Skin epidermis (tissue), 12 donors: ENCODE results near the gene EML6.

Experiments used
- H3K27ac ChIP-seq, 21 experiments: fragments of 200-600 bp; sonication (generic) in 11 of 21; one replicate each; pipeline ENCODE4 v1.5.0; 2020; ENCODE audit warnings: mild to moderate bottlenecking in 3 of 21, inconsistent platforms in 2 of 21, moderate library complexity in 2 of 21
- H3K4me3 ChIP-seq, 7 experiments: fragments of 200-600 bp; sonication (generic) in 2 of 7; one replicate each; pipeline ENCODE4 v1.5.0; 2020; ENCODE audit warnings: inconsistent platforms in 2 of 7, mild to moderate bottlenecking in 2 of 7, moderate library complexity in 1 of 7

EML6 gene

DNA sequence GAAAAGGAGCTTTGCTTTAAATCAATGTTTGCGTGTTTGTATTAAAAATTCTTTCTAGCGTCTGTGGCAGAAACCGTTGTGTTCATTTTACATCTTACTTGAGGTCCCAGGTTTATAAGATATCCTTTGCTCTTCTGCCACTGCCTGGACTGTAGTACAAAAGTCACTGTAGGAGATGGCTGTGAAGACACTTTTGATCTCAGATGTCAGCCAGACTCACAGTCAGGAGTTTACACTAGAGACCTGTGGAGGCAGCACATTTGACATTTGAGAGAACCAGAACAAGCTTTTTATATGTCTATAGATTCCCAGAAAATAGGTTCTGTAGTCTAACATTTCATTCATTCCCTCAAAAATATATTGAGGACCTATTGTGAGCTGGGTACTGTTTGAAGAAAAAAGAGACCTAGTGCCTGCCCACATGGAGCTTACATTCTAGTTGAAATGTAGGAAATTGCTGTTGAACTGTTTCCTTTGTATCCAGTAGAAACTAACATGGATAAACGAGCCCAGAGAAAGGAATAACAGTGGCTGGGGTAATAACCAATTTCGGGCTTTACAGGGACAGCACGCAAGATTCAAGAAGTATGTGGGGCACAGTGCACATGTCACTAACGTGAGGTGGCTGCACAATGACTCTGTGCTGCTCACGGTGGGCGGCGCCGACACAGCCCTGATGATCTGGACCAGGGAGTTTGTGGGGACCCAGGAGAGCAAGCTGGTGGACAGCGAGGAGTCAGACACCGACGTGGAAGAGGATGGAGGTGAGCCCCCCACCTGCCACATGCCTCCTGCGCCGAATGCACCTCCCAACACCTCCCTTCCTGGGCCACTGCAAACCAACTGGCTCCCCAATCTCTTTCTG is 204.5 kb downstream of the EML6 start:
- Histone ChIP-seq H3K27ac (no peak overlapping the region), H3K4me3 (no peak overlapping the region)

DNA sequence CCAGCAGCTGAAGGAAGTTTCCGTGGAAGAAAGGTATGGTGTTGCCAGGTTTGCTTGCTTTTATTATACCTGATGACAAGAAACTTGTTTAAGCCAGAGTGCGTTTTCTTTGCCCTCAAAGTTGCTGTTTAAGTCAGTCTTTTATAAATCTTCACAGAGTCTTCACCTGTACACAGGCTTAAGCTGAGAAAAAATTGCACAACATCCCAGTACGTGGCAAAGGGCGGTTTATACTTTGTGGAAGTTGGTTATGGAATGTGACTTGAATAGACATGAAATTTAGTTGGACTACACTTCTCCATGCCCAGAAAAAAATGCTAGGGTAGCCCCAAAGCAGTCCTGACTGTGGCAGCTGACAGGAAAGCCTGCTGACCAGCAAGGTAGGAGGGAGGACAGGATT is 205.3 kb downstream of the EML6 start:
- no peak overlapping the region for H3K27ac ChIP-seq
- H3K4me3 ChIP-seq, result no peak overlapping the region

GRCh38 chr2:54931473-54931872 is 208.0 kb downstream of the EML6 start:
- no peak overlapping the region for H3K4me3 ChIP-seq
- H3K27ac ChIP-seq, result no peak overlapping the region

- Histone ChIP-seq H3K27ac (no peak overlapping the region), H3K4me3 (no peak overlapping the region)
These were observed 211.9 kb downstream of the EML6 start for GRCh38 chr2:54935389-54935788.

- Histone ChIP-seq H3K4me3 (no peak overlapping the region), H3K27ac (no peak overlapping the region)
These were observed 213.3 kb downstream of the EML6 start for GRCh38 chr2:54936766-54937165.

DNA sequence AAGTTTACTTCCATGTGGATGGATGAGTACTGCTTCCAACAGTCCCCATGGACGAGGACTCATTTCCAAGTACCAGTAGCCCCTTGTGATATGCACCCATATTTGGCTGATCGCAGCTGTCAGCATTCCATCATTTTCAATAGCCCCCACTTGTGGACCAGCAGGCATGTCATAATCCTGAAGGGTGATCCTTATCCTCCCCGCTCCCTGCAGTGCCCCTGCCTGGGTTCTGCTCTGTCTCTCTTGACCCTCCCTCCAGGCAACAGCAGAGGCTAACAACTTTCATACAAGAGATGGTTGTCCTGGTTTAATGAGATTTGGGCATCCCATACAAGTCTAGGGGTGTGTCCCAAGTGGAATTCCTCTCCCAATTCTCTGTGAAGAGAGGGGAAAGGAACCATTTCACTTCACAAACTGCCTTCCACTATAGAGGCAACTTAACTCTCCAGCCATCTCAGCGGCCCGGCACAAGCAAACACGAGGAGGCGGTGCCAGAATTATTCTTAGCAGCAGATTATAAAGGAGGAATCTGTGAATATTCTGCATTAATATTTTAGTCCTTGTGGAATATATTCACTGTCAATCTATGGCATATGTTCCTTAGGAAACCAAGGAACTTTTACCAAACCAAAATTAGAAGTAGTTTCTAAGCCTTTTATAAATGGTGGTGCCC is 216.1 kb downstream of the EML6 start:
- H3K27ac ChIP-seq, result no peak overlapping the region

GRCh38 chr2:54940723-54941122 is 217.3 kb downstream of the EML6 start:
- Histone ChIP-seq H3K4me3 (no peak overlapping the region), H3K27ac (no peak overlapping the region)

More for the DNA sequence above, 216.1 kb downstream of the EML6 start:
- H3K4me3 ChIP-seq, result no peak overlapping the region

GRCh38 chr2:54941248-54941984 is 218.0 kb downstream of the EML6 start:
- Histone ChIP-seq H3K27ac (no peak overlapping the region), H3K4me3 (no peak overlapping the region)

GRCh38 chr2:54942373-54942772 is 218.9 kb downstream of the EML6 start:
- Histone ChIP-seq H3K4me3 (no peak overlapping the region), H3K27ac (peak overlapping the region in 1 of 21 experiments; percentile 12)

GRCh38 chr2:54944724-54945326 is 221.4 kb downstream of the EML6 start:
- H3K27ac ChIP-seq, result peak overlapping the region in 9 of 21 experiments; percentile 75 to 78 (median 76)
- no peak overlapping the region for H3K4me3 ChIP-seq

DNA sequence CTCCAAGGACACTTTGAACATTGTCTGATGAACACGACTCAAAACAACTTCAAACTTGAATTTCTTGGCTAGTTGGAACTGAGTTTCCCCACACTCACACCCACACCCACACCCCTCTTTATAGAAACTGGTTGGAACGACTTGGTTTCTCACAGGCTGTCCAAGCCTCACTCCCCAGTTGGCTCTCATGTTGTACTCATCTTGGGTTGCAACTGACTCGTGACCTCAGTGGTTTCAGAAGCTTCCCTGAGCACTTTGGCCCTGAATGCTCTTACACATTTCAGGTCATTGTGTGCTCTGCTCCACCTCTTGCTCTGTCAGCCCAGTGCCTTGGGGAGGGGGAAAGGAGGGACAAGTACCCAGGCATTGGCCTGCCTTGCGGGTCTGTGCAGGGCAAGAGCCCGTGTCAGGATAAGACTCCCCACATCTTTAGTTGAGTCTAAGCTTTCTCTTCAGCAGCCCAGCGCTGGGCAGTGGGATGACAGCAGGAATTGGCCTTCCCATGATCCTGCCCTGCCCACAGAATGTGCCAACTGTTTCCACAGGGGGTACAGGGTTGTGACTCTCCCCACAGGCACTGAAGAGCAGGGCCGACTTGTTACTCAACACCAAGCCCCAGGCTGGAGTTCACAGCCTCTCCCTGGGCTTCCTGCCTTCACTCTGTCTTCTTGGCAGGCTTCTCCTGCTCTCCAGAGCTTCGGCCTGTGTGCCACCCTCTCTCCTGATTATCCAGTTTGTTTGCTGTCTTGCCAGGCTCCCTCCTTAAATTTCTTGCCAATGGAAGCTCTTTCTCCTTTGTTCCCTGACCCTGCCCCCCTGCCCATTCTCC is 222.1 kb downstream of the EML6 start:
- Histone ChIP-seq H3K4me3 (no peak overlapping the region), H3K27ac (peak overlapping the region in 19 of 21 experiments; percentile 43 to 87 (median 76))

DNA sequence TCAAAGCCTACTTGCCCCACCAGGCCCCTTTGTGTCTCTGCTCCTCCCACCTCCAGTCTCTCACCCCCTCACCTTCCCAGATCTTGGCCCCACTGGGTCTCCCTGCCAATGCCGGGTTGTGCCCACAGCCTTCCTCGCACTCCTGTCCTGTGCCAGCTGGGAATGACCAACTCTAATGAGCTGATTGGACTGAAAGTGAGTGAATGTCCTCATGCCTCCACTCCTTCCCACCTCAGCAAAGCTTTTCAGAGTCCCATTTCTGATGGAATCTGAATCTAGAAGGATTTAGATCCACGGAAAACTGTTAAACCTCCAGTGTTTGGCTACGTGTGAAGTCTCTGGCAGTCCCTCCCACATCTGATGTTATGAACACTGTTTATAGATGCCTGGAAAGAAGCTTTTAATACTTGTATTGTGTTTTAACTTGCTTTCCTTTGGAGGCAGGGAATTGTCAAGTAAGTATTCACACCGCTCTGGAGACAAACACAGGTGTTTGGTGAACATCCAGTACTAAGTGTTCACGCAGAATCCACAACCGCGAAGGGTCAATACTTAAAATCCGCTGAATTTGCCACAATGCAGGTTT is 222.9 kb downstream of the EML6 start:
- peak overlapping the region in 19 of 21 experiments; percentile 23 to 87 (median 76) for H3K27ac ChIP-seq
- H3K4me3 ChIP-seq, result no peak overlapping the region

DNA sequence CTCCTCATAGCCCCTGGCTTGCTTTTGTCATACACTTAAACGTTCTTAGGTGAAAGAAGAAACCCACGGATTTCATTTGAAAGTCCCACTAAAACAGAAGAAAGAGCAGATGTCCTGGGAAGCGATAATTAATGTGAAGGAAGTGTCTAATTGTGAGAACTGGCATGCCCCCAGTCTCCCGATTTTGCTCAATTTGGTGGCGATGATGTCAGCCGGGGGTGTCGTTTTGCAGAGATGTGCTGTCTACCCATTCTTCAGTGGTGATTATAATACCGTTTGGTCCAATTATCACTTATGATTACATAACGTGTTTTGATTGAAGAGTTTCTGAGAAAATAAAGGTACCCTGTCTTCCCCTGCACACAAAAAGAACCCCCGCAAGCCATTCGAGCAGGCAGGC is 223.7 kb downstream of the EML6 start:
- peak overlapping the region in 9 of 21 experiments; percentile 8 to 78 (median 55) for H3K27ac ChIP-seq
- no peak overlapping the region for H3K4me3 ChIP-seq

DNA sequence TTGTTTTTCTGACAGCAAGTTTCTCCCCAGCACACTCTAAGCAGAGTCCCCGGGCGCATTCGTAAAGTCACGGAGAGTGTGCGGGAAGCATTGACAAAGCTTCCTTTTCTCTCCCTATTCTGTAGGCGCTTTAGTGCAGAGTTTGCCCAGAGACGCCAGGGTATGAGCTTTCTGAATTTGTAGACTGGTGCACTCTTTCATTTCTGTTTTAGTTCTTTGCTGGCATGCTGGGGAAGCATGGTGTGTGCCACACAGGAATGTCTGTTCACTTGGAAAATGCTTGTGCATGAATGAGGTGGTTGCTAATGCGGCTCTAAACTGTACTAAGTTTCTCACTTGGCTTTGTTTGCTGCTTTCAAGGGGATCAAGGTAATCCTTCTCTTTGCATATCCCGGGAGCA is 224.2 kb downstream of the EML6 start:
- Histone ChIP-seq H3K27ac (peak overlapping the region in 8 of 21 experiments; percentile 8 to 78 (median 30)), H3K4me3 (no peak overlapping the region)

GRCh38 chr2:54948120-54948519 is 224.7 kb downstream of the EML6 start:
- no peak overlapping the region for H3K4me3 ChIP-seq
- peak overlapping the region in 9 of 21 experiments; percentile 17 to 78 (median 37) for H3K27ac ChIP-seq

DNA sequence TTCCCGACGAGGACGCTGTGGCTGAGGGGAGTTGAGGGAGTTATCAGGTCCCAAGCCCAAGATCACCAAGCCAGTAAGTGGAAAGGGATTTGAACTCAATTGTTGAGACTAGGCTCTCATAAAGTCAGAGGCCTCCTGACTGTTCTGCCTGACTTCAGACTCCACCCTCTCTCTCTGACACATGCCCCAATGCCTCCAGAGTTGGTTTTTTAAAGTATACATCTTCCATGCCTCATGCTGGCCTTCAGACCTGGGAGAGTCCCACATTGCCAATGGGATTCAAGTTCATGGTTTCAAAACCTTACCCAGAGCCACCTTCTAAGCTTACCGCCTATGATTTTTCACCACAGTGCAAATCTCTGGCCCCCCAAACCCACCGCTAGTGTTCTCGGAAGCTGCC is 226.0 kb downstream of the EML6 start:
- Histone ChIP-seq H3K4me3 (no peak overlapping the region), H3K27ac (no peak overlapping the region)

GRCh38 chr2:54950811-54951210 is 227.3 kb downstream of the EML6 start:
- no peak overlapping the region for H3K4me3 ChIP-seq
- H3K27ac ChIP-seq, result no peak overlapping the region

- no peak overlapping the region for H3K4me3 ChIP-seq
- H3K27ac ChIP-seq, result no peak overlapping the region
These were observed 229.0 kb downstream of the EML6 start for GRCh38 chr2:54952425-54952824.

DNA sequence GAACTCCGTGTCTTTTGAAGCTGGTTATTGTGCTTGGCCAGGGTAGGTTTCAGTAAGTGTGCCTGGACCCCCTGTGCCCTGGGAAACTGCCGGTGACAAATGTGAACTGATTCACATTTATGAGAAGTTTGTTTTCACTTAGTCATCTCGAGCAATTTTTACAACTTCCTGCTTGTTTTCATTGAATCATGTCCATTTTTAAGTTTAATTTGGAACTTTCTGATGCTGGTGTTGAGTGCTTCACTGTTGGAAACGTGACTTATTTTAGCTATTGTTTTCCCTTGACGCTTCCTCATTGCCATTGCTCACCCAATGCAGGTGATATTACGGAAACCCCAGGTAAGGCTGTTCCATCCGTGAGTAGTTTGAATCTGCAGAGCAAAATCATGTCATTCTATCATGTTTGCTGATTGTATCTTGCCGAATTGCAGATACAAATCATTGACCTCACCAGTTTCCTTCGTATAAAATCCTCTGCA is 229.6 kb downstream of the EML6 start:
- H3K4me3 ChIP-seq, result no peak overlapping the region
- H3K27ac ChIP-seq, result no peak overlapping the region
